ENCODE data around the gene UBE2E2. TPM values are rescaled to one million over a fixed set of nuclear protein-coding genes. Genes with fewer than 3 reads are reported as not detected.
"Not testable (repeated sequence)": the region's sequence is repeated elsewhere in the genome, so short reads cannot be mapped to it uniquely, and the experiment has no call there.

UBE2E2 gene
- total RNA-seq, 4 donors from 2014 or later: 3.1 to 58.5 (median 25.0) TPM

GRCh38 chr3:23329471-23330105 lies 126.5 kb downstream of the UBE2E2 start:
- no peak for DNase-seq
- Histone ChIP-seq H3K4me3 (no peak overlapping the region), H3K27ac (no peak overlapping the region), H3K4me1 (no peaks in the 10 kb centered on the region), H3K36me3 (no peaks in the 10 kb centered on the region), H3K27me3 (no peaks in the 10 kb centered on the region), H3K9me3 (no peaks in the 10 kb centered on the region)
- intact Hi-C loops (cut with DNase I; ENCODE audit: low total_unique reads): no loop called here
- TF ChIP-seq, protein P1, sequence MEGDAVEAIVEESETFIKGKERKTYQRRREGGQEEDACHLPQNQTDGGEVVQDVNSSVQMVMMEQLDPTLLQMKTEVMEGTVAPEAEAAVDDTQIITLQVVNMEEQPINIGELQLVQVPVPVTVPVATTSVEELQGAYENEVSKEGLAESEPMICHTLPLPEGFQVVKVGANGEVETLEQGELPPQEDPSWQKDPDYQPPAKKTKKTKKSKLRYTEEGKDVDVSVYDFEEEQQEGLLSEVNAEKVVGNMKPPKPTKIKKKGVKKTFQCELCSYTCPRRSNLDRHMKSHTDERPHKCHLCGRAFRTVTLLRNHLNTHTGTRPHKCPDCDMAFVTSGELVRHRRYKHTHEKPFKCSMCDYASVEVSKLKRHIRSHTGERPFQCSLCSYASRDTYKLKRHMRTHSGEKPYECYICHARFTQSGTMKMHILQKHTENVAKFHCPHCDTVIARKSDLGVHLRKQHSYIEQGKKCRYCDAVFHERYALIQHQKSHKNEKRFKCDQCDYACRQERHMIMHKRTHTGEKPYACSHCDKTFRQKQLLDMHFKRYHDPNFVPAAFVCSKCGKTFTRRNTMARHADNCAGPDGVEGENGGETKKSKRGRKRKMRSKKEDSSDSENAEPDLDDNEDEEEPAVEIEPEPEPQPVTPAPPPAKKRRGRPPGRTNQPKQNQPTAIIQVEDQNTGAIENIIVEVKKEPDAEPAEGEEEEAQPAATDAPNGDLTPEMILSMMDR (IDR thresholded peaks at IDR 0.05): no peak
- no peak for TF ChIP-seq POLR2A (IDR thresholded peaks at IDR 0.05)

- Histone ChIP-seq H3K4me3 (no peak overlapping the region), H3K27me3 (no peaks in the 10 kb centered on the region), H3K9me3 (no peaks in the 10 kb centered on the region), H3K27ac (no peak overlapping the region), H3K4me1 (no peaks in the 10 kb centered on the region), H3K36me3 (no peaks in the 10 kb centered on the region)
- no peak for TF ChIP-seq POLR2A (IDR thresholded peaks at IDR 0.05)
- TF ChIP-seq, protein P1 (IDR thresholded peaks at IDR 0.05): no peak
- no peak for DNase-seq
- intact Hi-C loops (cut with DNase I; ENCODE audit: low total_unique reads): no loop called here
Measured at GRCh38 chr3:23330568-23330967, 127.4 kb downstream of the UBE2E2 start.

GRCh38 chr3:23331141-23331935 lies 128.2 kb downstream of the UBE2E2 start:
- Histone ChIP-seq H3K27ac (no peak overlapping the region), H3K4me3 (no peak overlapping the region), H3K27me3 (no peaks in the 10 kb centered on the region), H3K4me1 (no peaks in the 10 kb centered on the region), H3K9me3 (no peaks in the 10 kb centered on the region), H3K36me3 (no peaks in the 10 kb centered on the region)
- intact Hi-C loops (cut with DNase I; ENCODE audit: low total_unique reads): no loop called here
- no peak for DNase-seq
- no peak for TF ChIP-seq POLR2A (IDR thresholded peaks at IDR 0.05)
- TF ChIP-seq, protein P1 (IDR thresholded peaks at IDR 0.05): no peak

GRCh38 chr3:23333633-23334032 lies 130.5 kb downstream of the UBE2E2 start:
- intact Hi-C loops (cut with DNase I; ENCODE audit: low total_unique reads): no loop called here
- no peak for TF ChIP-seq POLR2A (IDR thresholded peaks at IDR 0.05)
- TF ChIP-seq, protein P1 (IDR thresholded peaks at IDR 0.05): no peak
- Histone ChIP-seq H3K4me3 (no peak overlapping the region), H3K9me3 (no peaks in the 10 kb centered on the region), H3K27me3 (no peaks in the 10 kb centered on the region), H3K27ac (no peak overlapping the region), H3K36me3 (no peaks in the 10 kb centered on the region), H3K4me1 (no peaks in the 10 kb centered on the region)
- no peak for DNase-seq

DNA sequence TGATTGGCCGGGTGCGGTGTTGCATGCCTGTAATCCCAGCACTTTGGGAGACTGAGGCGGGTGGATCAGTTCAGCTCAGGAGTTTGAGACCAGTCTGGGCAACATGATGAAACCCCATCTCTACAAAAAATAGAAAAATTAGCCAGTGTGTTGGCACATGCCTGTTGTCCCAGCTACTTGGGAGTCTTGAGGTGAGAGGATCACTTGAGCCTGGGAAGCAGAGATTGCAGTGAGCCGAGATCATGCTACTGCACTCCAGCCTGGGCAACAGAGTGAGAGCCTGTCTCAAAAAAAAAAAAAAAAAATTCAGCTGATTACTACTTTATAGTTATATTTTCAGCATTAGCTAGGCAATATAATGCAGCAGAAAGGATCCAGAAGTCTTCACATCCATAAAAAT lies 133.7 kb downstream of the UBE2E2 start:
- H3K9me3 ChIP-seq; H3K27me3 ChIP-seq; intact Hi-C loops (cut with DNase I; ENCODE audit: low total_unique reads); H3K4me3 ChIP-seq; DNase-seq; H3K27ac ChIP-seq; H3K4me1 ChIP-seq; H3K36me3 ChIP-seq: not testable (repeated sequence)
